Mesothelial cell of epicardium (in vitro differentiated cells): ENCODE data around the gene ORM1. TPM values are rescaled to one million over a fixed set of nuclear protein-coding genes. Genes with fewer than 3 reads are reported as not detected.

Experiments used
- DNase-seq, 2 experiments: peaks; one replicate each; pipeline ENCODE4 v3.0.0; 2021; ENCODE audit warnings: low spot score in 2 of 2; ENCODE audit not compliant: unreplicated experiment in 2 of 2
- H3K27ac Mint-ChIP-seq: 2 replicates; pipeline ENCODE4 v1.8.0; 2021; ENCODE audit warnings: mixed read lengths
- H3K27me3 Mint-ChIP-seq: 2 replicates; pipeline ENCODE4 v1.8.0; 2021; ENCODE audit warnings: low read depth, mixed read lengths
- H3K36me3 Mint-ChIP-seq: 2 replicates; pipeline ENCODE4 v1.8.0; 2021; ENCODE audit warnings: mixed read lengths
- H3K4me1 Mint-ChIP-seq: 2 replicates; pipeline ENCODE4 v1.8.0; 2021; ENCODE audit warnings: mixed read lengths
- H3K4me3 Mint-ChIP-seq: 2 replicates; pipeline ENCODE4 v1.8.0; 2021; ENCODE audit warnings: mild to moderate bottlenecking, moderate library complexity, mixed read lengths
- H3K9me3 Mint-ChIP-seq: 2 replicates; pipeline ENCODE4 v1.8.0; 2021; ENCODE audit warnings: mixed read lengths
- total RNA-seq: library from RNA; stranded (reverse); gene quantifications from 3 replicates; pipeline ENCODE4 v1.2.1, GENCODE V29; 2021
- TF ChIP-seq, protein P1 (sequence below): fragments of 200-600 bp; sonication (generic); IDR thresholded peaks from one replicate; pipeline ENCODE4 v1.5.0; 2021; ENCODE audit warnings: antibody characterized with exemption; ENCODE audit not compliant: unreplicated experiment

The ORM1 gene
- total RNA-seq, 1 donor from 2014 or later, result not detected

DNA sequence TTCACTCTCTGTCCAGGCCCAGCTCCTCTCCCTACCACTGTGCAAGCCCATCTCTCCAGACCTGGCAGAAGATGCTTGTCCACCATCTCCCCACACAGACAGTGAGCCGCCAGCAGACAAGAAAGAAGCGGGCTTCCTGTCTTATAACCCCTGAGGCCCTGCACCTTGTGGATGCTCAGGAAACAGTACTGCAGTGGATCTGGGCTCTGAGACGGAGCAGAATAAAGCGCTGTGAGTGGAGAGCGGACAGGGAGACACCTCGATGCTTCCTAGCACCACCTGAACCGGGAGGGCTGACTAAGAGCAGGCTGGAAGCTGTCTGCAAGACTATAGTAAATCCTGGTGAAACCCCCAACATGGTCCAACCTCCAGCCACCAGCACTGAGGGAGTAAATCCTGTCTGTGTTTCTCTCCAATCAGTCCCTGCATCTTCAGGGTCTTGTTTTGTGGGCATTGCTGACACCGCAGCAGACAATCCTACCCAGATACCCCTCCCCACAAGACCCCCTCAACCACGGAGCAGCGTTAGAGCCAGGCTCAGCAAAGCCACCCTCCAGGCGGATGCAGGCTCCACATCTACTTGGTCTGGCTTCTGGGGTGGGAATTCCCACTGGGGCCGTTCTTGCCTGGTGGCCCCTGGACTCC is 25.5 kb downstream of the ORM1 start:
- peaks cover 10% of the 10 kb centered on the region for H3K4me1 Mint-ChIP-seq
- DNase-seq, result no peak
- no peaks in the 10 kb centered on the region for H3K9me3 Mint-ChIP-seq
- TF ChIP-seq, protein P1, sequence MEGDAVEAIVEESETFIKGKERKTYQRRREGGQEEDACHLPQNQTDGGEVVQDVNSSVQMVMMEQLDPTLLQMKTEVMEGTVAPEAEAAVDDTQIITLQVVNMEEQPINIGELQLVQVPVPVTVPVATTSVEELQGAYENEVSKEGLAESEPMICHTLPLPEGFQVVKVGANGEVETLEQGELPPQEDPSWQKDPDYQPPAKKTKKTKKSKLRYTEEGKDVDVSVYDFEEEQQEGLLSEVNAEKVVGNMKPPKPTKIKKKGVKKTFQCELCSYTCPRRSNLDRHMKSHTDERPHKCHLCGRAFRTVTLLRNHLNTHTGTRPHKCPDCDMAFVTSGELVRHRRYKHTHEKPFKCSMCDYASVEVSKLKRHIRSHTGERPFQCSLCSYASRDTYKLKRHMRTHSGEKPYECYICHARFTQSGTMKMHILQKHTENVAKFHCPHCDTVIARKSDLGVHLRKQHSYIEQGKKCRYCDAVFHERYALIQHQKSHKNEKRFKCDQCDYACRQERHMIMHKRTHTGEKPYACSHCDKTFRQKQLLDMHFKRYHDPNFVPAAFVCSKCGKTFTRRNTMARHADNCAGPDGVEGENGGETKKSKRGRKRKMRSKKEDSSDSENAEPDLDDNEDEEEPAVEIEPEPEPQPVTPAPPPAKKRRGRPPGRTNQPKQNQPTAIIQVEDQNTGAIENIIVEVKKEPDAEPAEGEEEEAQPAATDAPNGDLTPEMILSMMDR, result no peak
- H3K36me3 Mint-ChIP-seq, result peaks cover 49% of the 10 kb centered on the region
- H3K4me3 Mint-ChIP-seq, result no peak overlapping the region
- H3K27ac Mint-ChIP-seq, result peak overlapping the region; percentile 68
- H3K27me3 Mint-ChIP-seq, result no peaks in the 10 kb centered on the region

DNA sequence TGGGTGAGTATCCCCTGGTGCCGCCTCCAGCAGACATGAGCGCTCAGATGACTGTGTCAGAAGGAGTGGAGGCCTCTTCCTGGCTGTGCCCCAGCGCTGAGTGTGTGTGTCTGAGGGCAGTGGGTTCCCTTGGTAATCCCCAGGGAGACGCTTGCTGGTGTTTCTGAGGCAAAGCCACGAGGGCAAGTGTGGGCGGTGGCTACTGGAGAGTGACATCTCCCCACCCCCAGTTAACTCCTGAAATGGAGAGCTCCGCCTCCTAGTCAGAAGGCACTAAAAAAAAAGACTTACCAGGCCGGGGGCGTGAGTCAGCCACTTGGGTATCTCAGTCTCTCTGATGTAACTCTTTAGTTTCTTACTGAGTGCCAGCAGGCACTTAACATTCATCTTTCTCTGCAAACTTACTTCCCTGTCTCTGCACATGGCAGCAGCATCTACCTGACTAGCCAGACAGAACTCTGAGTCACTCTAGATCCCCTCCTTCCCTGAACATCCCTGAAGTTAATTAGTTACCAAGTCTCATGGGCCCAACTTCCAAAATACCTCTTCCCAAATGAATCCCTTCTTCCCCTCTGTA is 26.1 kb downstream of the ORM1 start:
- peaks cover 10% of the 10 kb centered on the region for H3K4me1 Mint-ChIP-seq
- DNase-seq, result no peak
- no peaks in the 10 kb centered on the region for H3K9me3 Mint-ChIP-seq
- H3K36me3 Mint-ChIP-seq, result peaks cover 45% of the 10 kb centered on the region
- TF ChIP-seq, protein P1, result no peak
- peak overlapping the region; percentile 68 for H3K27ac Mint-ChIP-seq
- H3K27me3 Mint-ChIP-seq, result no peaks in the 10 kb centered on the region
- no peak overlapping the region for H3K4me3 Mint-ChIP-seq

DNA sequence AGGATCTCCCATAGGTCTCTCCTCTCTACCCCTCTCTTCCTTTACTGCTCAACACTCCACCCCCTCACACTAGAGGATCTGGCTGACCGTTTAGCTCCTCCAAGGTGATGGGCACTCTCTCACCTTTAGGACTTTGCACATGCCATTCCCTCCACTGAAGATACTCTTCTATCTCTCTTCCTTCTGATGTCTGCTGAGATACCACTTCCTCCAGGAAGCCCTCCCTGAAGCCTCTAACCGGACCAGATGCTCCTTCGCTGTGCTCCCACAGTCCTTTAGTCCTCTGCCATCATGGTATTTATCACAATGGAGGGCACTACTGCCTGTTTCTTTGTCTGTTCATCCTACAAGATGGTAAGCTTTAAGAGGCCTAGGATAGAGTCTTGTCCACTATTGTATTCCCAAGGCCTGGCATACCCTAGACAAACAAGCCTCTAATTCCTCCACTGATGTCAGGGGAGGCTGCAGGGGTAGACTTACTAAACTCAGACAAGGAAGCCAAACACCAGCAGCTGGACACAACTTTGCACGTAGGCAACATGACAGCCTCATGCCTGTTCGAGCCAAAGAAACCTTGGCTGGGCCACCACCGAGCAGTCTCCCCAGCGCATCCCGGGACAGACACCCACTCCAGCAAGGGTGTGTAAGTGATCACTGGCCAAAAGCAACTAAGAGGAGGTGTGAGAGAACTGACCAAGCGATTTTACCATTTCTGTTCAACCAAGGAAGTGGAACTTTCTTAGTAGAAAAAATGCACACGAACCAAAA is 27.0 kb downstream of the ORM1 start:
- no peaks in the 10 kb centered on the region for H3K9me3 Mint-ChIP-seq
- peaks cover 10% of the 10 kb centered on the region for H3K4me1 Mint-ChIP-seq
- DNase-seq, result no peak
- TF ChIP-seq, protein P1, result no peak
- H3K27ac Mint-ChIP-seq, result no peak overlapping the region
- H3K36me3 Mint-ChIP-seq, result peaks cover 38% of the 10 kb centered on the region
- H3K4me3 Mint-ChIP-seq, result no peak overlapping the region
- no peaks in the 10 kb centered on the region for H3K27me3 Mint-ChIP-seq

DNA sequence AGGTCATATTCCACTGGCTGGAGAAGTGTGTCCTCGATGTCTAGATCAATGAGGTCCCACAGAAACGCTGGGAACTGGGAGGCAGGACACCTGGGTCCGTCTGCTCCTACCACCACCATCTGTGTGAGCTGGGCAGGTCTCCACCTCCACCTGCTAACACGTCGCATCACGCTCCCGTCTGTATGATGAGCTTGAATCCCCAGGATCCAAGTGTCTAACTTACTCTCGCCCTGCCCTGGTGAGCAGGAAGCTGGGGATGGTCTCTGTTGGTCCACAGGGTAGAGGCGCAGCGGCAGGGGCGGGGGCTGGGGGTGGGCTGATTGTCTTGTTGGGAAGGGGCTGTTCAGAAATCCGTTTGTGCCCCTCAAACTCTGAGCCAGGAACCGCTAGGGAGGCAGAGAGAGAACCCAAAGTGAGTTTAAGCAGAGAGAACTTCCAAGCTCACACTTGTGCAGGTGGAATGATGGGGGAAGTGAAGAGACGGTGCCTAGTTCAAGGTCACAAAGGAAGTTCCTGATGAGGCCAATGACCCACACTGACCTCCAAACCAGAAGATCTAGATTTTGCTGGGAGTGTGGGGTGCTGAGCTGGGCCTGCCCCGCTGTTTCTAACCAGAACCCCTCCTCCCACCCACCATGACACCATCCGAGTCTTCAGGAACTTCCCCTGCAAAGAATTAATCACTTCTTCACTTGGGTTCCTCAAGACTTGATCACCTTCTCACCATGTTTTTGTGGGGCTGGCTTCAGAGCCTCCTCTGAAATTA is 27.9 kb downstream of the ORM1 start:
- Mint-ChIP-seq H3K27ac (no peak overlapping the region), H3K4me3 (no peak overlapping the region), H3K4me1 (peaks cover 10% of the 10 kb centered on the region), H3K36me3 (peaks cover 34% of the 10 kb centered on the region), H3K27me3 (no peaks in the 10 kb centered on the region), H3K9me3 (no peaks in the 10 kb centered on the region)
- TF ChIP-seq, protein P1, result no peak
- no peak for DNase-seq

DNA sequence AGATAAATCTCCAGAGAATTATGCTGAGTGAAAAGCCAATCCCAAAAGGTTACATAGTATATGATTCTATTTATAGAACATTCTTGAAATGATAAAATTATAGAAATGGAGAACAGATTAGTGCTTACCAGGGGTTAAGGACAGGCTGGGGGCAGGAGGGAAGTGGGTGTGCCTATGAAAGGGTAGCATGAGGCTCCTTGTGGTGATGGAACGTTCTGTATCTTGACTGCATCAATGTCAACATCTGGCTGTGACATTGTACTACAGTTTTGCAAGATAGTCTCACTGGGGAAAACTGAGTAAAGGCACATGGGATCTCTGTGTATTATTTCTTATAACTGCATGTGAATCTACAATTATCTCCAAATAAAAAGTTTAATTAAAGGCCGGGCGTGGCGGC is 29.0 kb downstream of the ORM1 start:
- Mint-ChIP-seq H3K4me3 (no peak overlapping the region), H3K27me3 (no peaks in the 10 kb centered on the region), H3K4me1 (peaks cover 10% of the 10 kb centered on the region), H3K36me3 (peaks cover 25% of the 10 kb centered on the region), H3K9me3 (no peaks in the 10 kb centered on the region), H3K27ac (no peak overlapping the region)
- TF ChIP-seq, protein P1, result no peak
- no peak for DNase-seq
